Prostate gland (tissue), 2 donors: ENCODE results near the gene TECPR2. TPM values are rescaled to one million over a fixed set of nuclear protein-coding genes. Genes with fewer than 3 reads are reported as not detected.

Source experiments
- DNase-seq: peaks from one replicate; pipeline ENCODE4 v3.0.0-alpha.2; 2019; ENCODE audit warnings: low spot score
- H3K27ac ChIP-seq, 2 donors: fragments of 200-600 bp; sonication (generic); 2 replicates each; pipeline ENCODE4 v1.5.1; 2017 to 2019
- H3K27me3 ChIP-seq: fragments of 200-600 bp; sonication (generic); replicated peaks from 2 replicates; pipeline ENCODE4 v1.5.1; 2019; ENCODE audit not compliant: insufficient read depth
- H3K36me3 ChIP-seq, 2 donors: fragments of 200-600 bp; sonication (generic); 1 replicate in 1 of 2; 2 replicates in 1 of 2; pipeline versions ENCODE4 v1.5.1 to v1.8.1; 2017 to 2019
- H3K4me1 ChIP-seq: fragments of 200-600 bp; sonication (generic); replicated peaks from 2 replicates; pipeline ENCODE4 v1.5.1; 2019
- H3K4me3 ChIP-seq, 2 donors: fragments of 200-600 bp; sonication (generic); 2 replicates each; pipeline ENCODE4 v1.5.1; 2017 to 2019
- H3K9me3 ChIP-seq: fragments of 200-600 bp; sonication (generic); 2 replicates; pipeline ENCODE4 v1.5.1; 2017
- CTCF ChIP-seq, 4 experiments: fragments of 200-600 bp in 2 of 4; fragments of 450-650 bp in 2 of 4; sonication (generic) in 2 of 4; IDR thresholded peaks; 1 replicate in 3 of 4; 2 replicates in 1 of 4; pipeline ENCODE4 v1.5.1; 2016 to 2019; ENCODE audit warnings: antibody characterized with exemption in 4 of 4, mild to moderate bottlenecking in 2 of 4, moderate library complexity in 2 of 4
- POLR2A ChIP-seq: fragments of 450-650 bp; IDR thresholded peaks from one replicate; pipeline ENCODE4 v1.6.1; 2016; ENCODE audit warnings: antibody characterized with exemption, mild to moderate bottlenecking
- POLR2AphosphoS5 ChIP-seq: sonication (generic); formaldehyde crosslinking; IDR thresholded peaks from one replicate; pipeline ENCODE4 v1.6.1; 2017; ENCODE audit warnings: antibody characterized with exemption
- WGBS: methylation state at CpG from one replicate; pipeline ENCODE4 v1.1.5; 2018; 5-methylcytosine and 5-hydroxymethylcytosine counted together
- intact Hi-C: fragments of 100-400 bp; cut with DNase I; formaldehyde crosslinking; loops from one replicate; pipeline ENCODE4 v1.14.2; 2022
- total RNA-seq, 2 donors: library from RNA; depleted of rRNA; stranded (reverse); fragments of >200 nt; gene quantifications; one replicate each; pipeline ENCODE4 v1.1.0, GENCODE V29; 2016

TECPR2 gene
- total RNA-seq, 2 donors from 2014 or later: 12.9 to 45.0 TPM

DNA sequence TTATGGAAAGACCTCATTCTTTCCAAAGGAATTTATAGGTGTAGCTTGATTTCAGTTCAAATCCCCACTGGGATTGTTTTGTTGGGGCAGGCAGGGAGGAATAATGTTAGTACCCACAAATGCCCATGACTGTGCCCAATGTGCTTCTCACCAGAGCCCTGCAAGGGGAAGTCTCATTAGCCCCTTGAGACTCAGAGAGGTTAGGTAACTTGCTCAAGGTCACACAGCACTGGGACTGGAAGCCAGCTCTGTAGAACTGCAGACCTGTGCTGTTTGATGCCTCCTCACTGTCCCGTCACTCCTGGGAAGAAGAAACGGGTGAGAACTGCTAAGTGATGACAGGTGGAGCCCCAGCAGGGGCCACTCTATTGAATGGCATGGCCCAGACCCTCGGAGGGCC lies 138.0 kb downstream of the TECPR2 start:
- no peaks in the 10 kb centered on the region for H3K27me3 ChIP-seq
- 93% methylated on average over 3 of the region's 3 CpGs for WGBS

DNA sequence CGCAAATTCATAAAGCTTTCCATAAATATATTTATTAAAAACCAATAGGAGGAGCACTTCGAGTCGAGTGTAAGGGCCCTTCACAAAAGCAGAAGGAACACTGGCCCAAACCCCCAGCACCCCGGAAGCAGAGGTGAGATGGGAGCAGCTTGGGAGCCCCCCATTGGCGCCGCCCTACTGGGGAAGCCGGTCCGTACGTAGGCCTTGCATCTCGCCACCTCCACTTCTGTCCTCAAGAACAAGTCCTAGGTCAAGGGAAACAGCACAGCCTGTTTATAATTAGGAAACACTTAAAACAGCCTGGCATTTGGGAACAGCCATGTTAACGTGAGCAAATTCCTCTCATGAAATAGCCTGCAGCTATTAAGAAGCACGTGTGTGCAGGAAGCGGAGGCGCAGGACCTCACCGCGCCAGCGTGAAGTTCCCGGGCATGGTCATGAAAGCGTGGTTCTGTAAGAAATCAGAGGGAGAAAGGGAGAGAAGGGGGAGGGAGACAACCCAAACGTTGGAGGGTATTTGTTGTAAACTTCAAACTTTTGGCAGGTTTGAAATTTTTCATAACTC lies 139.1 kb downstream of the TECPR2 start:
- Histone ChIP-seq H3K27me3 (no peaks in the 10 kb centered on the region), H3K36me3 (no peaks in the 10 kb centered on the region), H3K27ac (no peak overlapping the region), H3K9me3 (no peaks in the 10 kb centered on the region), H3K4me3 (no peak overlapping the region), H3K4me1 (no peaks in the 10 kb centered on the region)
- DNase-seq: no peak
- intact Hi-C loops: no loop called here
- 86% methylated on average over 20 of the region's 20 CpGs for WGBS
- TF ChIP-seq CTCF (IDR thresholded peaks at IDR 0.05): no peak
- TF ChIP-seq POLR2A: no peak

More for the DNA sequence above, 138.0 kb downstream of the TECPR2 start:
- no peak for TF ChIP-seq POLR2A
- TF ChIP-seq CTCF (IDR thresholded peaks at IDR 0.05): no peak
- no peak for TF ChIP-seq POLR2AphosphoS5
- intact Hi-C loops: no loop called here
- peak overlapping the region; percentile 70 to 79 for H3K27ac ChIP-seq
- H3K9me3 ChIP-seq: no peaks in the 10 kb centered on the region
- H3K36me3 ChIP-seq: no peaks in the 10 kb centered on the region
- H3K4me3 ChIP-seq: no peak overlapping the region
- H3K4me1 ChIP-seq: no peaks in the 10 kb centered on the region
- DNase-seq: no peak

DNA sequence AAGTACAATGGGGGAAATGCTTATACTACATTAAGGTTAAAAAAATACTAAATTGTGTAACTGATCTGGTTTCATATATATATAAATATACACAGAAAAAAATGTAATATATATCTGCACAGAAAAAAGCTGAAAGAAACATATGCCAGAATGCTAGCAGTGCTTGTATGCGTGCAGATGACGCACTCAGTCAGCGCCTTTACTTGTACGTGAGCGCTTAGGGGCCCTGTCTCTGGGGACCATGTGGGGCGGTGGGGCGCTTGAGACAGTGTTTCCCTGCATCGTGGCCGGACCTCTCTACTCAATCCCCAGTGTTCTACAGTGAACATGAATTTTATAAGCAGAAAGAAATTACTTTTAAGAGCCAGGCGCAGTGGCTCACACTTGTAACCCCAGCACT lies 139.8 kb downstream of the TECPR2 start:
- no peaks in the 10 kb centered on the region for H3K36me3 ChIP-seq
- H3K4me1 ChIP-seq: no peaks in the 10 kb centered on the region
- TF ChIP-seq POLR2A (no peak), CTCF (IDR thresholded peaks at IDR 0.05) (no peak), POLR2AphosphoS5 (no peak)
- H3K27ac ChIP-seq: no peak overlapping the region
- no peak overlapping the region for H3K4me3 ChIP-seq
- no peaks in the 10 kb centered on the region for H3K9me3 ChIP-seq
- H3K27me3 ChIP-seq: no peaks in the 10 kb centered on the region
- WGBS: 97% methylated on average over 10 of the region's 10 CpGs
- DNase-seq: no peak
- intact Hi-C loops: no loop called here

GRCh38 chr14:102503641-102504327 lies 141.0 kb downstream of the TECPR2 start:
- TF ChIP-seq POLR2A (no peak), POLR2AphosphoS5 (no peak), CTCF (IDR thresholded peaks at IDR 0.05) (no peak)

More at GRCh38 chr14:102503641-102504327, 141.0 kb downstream of the TECPR2 start:
- H3K27me3 ChIP-seq: no peaks in the 10 kb centered on the region
- H3K4me3 ChIP-seq: no peak overlapping the region
- no peaks in the 10 kb centered on the region for H3K4me1 ChIP-seq
- 76% methylated on average over 12 of the region's 12 CpGs for WGBS
- H3K36me3 ChIP-seq: no peaks in the 10 kb centered on the region
- H3K27ac ChIP-seq: no peak overlapping the region
- intact Hi-C loops: no loop called here
- DNase-seq: no peak
- no peaks in the 10 kb centered on the region for H3K9me3 ChIP-seq
